ENCODE data around the gene HMCN2.

DNA sequence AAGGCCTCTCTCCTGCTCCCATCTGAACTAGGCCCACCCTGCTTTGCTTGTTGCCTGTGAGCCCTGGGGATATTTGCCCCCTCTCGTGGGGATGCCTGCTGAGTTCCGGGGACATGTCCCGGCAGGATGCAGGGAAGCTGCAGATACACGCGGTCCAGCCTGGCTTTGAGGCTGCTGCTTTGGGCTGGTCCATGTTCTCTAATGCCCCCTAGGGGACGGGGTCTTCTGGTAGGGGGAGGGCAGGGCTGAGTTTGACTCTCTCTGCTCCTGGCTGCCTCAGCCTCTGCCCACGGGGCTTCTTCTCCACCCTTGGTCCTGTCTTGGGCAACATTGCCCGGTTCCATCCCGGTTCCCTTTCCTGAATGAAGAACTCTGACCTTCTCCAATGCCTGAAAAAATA lies 94.3 kb downstream of the HMCN2 start:
- TF ChIP-seq, protein P1, sequence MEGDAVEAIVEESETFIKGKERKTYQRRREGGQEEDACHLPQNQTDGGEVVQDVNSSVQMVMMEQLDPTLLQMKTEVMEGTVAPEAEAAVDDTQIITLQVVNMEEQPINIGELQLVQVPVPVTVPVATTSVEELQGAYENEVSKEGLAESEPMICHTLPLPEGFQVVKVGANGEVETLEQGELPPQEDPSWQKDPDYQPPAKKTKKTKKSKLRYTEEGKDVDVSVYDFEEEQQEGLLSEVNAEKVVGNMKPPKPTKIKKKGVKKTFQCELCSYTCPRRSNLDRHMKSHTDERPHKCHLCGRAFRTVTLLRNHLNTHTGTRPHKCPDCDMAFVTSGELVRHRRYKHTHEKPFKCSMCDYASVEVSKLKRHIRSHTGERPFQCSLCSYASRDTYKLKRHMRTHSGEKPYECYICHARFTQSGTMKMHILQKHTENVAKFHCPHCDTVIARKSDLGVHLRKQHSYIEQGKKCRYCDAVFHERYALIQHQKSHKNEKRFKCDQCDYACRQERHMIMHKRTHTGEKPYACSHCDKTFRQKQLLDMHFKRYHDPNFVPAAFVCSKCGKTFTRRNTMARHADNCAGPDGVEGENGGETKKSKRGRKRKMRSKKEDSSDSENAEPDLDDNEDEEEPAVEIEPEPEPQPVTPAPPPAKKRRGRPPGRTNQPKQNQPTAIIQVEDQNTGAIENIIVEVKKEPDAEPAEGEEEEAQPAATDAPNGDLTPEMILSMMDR (conservative IDR thresholded peaks at IDR 0.05; ENCODE audit: low read length), result no peak
- TF ChIP-seq EZH2phosphoT487 (IDR thresholded peaks at IDR 0.05; ENCODE audit: borderline replicate concordance), result no peak
